Smooth muscle cell (in vitro differentiated cells): ENCODE data around the gene MEIOSIN. TPM values are rescaled to one million over a fixed set of nuclear protein-coding genes. Genes with fewer than 3 reads are reported as not detected.

Experiments used
- DNase-seq: peaks from one replicate; lab custom pipeline; 2025; ENCODE audit not compliant: unreplicated experiment; lab: John Stamatoyannopoulos, UW
- H2AFZ ChIP-seq: fragments of 200-600 bp; sonication (generic); 2 replicates; pipeline ENCODE4 v1.6.0; 2016; ENCODE audit warnings: antibody characterized with exemption, low read depth, mild to moderate bottlenecking
- H3F3A ChIP-seq: fragments of 200-600 bp; sonication (generic); 2 replicates; pipeline ENCODE4 v1.6.0; 2017; ENCODE audit warnings: antibody characterized with exemption, low read depth
- H3K27ac ChIP-seq: fragments of 200-600 bp; sonication (generic); 2 replicates; pipeline ENCODE4 v1.5.1; 2016; ENCODE audit warnings: low read depth, mild to moderate bottlenecking
- H3K27me3 ChIP-seq: fragments of 200-600 bp; sonication (generic); 2 replicates; pipeline ENCODE4 v1.6.1; 2016; ENCODE audit warnings: low read depth, mild to moderate bottlenecking
- H3K36me3 ChIP-seq: fragments of 200-600 bp; sonication (generic); 2 replicates; pipeline ENCODE4 v1.5.1; 2016; ENCODE audit warnings: low read depth
- H3K4me1 ChIP-seq: fragments of 200-600 bp; sonication (generic); 2 replicates; pipeline ENCODE4 v1.5.1; 2016; ENCODE audit warnings: low read depth
- H3K4me2 ChIP-seq: fragments of 200-600 bp; sonication (generic); 2 replicates; pipeline ENCODE4 v1.6.0; 2016; ENCODE audit warnings: mild to moderate bottlenecking
- H3K4me3 ChIP-seq: fragments of 200-600 bp; sonication (generic); 2 replicates; pipeline ENCODE4 v1.5.1; 2016; ENCODE audit warnings: mild to moderate bottlenecking
- H3K79me2 ChIP-seq: fragments of 200-600 bp; sonication (generic); 2 replicates; pipeline ENCODE4 v1.6.0; 2016; ENCODE audit warnings: low read depth, mild to moderate bottlenecking
- H3K9ac ChIP-seq: fragments of 200-600 bp; sonication (generic); 2 replicates; pipeline ENCODE4 v1.6.0; 2016; ENCODE audit warnings: low read depth
- H3K9me3 ChIP-seq: fragments of 200-600 bp; sonication (generic); replicated peaks from 2 replicates; pipeline ENCODE4 v1.5.1; 2016; ENCODE audit warnings: low read depth
- H4K20me1 ChIP-seq: fragments of 200-600 bp; sonication (generic); 2 replicates; pipeline ENCODE4 v1.6.0; 2016; ENCODE audit warnings: low read depth
- WGBS: methylation state at CpG from one replicate; pipeline ENCODE4 v1.1.7; 2016; ENCODE audit warnings: low lambda C conversion rate; 5-methylcytosine and 5-hydroxymethylcytosine counted together
- polyA plus RNA-seq: library from polyadenylated mRNA; unstranded; fragments of >200 nt; fragmentation: Nextera tagmentation; extraction: Ambion mirVana; gene quantifications from 2 replicates; pipeline ENCODE4 v1.2.1, GENCODE V29; 2016
- total RNA-seq: library from RNA; depleted of rRNA; stranded (reverse); fragments of >200 nt; gene quantifications from 2 replicates; pipeline ENCODE4 v1.2.3, GENCODE V29; 2014
- TF ChIP-seq, protein P1 (sequence below): fragments of 200-600 bp; sonication (generic); IDR thresholded peaks from 2 replicates; pipeline ENCODE4 v1.5.1; 2017; ENCODE audit warnings: borderline replicate concordance, mild to moderate bottlenecking, antibody characterized with exemption; ENCODE audit not compliant: insufficient read depth, poor library complexity, severe bottlenecking

Gene MEIOSIN
- total and polyA plus RNA-seq, 2 experiments from 2014 or later = not detected

- TF ChIP-seq, protein P1, sequence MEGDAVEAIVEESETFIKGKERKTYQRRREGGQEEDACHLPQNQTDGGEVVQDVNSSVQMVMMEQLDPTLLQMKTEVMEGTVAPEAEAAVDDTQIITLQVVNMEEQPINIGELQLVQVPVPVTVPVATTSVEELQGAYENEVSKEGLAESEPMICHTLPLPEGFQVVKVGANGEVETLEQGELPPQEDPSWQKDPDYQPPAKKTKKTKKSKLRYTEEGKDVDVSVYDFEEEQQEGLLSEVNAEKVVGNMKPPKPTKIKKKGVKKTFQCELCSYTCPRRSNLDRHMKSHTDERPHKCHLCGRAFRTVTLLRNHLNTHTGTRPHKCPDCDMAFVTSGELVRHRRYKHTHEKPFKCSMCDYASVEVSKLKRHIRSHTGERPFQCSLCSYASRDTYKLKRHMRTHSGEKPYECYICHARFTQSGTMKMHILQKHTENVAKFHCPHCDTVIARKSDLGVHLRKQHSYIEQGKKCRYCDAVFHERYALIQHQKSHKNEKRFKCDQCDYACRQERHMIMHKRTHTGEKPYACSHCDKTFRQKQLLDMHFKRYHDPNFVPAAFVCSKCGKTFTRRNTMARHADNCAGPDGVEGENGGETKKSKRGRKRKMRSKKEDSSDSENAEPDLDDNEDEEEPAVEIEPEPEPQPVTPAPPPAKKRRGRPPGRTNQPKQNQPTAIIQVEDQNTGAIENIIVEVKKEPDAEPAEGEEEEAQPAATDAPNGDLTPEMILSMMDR = no peak
- H3K9me3 ChIP-seq = no peaks in the 10 kb centered on the region
- H3K4me2 ChIP-seq = no peak overlapping the region
- no peak overlapping the region for H2AFZ ChIP-seq
- H3K4me1 ChIP-seq = peaks cover 24% of the 10 kb centered on the region
- H3K27ac ChIP-seq = no peak overlapping the region
- WGBS = 98% methylated on average over 43 of the region's 57 CpGs
- H3K36me3 ChIP-seq = no peaks in the 10 kb centered on the region
- H3K4me3 ChIP-seq = no peak overlapping the region
- no peak overlapping the region for H3K9ac ChIP-seq
- peaks cover 49% of the 10 kb centered on the region for H4K20me1 ChIP-seq
- no peak for DNase-seq
- H3K27me3 ChIP-seq = no peaks in the 10 kb centered on the region
- peaks cover 15% of the 10 kb centered on the region for H3F3A ChIP-seq
- H3K79me2 ChIP-seq = peaks cover 55% of the 10 kb centered on the region
Measured at GRCh38 chr19:45785781-45786532, 52.7 kb downstream of the MEIOSIN start.

DNA sequence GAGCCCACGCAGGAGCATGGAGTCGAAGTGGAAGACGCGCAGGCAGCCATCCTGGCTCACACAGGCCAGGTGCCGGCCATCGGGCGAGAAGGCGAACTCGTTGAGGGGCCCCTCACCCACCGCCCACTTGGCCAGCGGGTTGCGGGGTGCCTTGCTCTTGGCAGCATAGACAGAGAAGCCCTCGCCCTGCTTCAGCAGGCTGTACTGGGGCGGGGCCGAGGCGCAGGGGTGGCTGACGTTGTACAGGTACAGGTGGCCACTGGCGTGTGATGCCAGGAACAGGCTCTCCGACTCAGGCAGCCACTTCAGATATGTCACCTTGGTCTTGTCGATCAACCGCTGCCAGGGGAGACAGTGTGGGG, 53.3 kb downstream of the MEIOSIN start:
- TF ChIP-seq, protein P1 = no peak
- Histone ChIP-seq H3K4me3 (no peak overlapping the region), H4K20me1 (peaks cover 49% of the 10 kb centered on the region), H3K9me3 (no peaks in the 10 kb centered on the region), H3K4me2 (no peak overlapping the region), H3K27me3 (no peaks in the 10 kb centered on the region), H3K79me2 (peaks cover 60% of the 10 kb centered on the region), H2AFZ (no peak overlapping the region), H3K9ac (no peak overlapping the region), H3K27ac (no peak overlapping the region), H3K4me1 (peaks cover 27% of the 10 kb centered on the region), H3K36me3 (no peaks in the 10 kb centered on the region), H3F3A (peaks cover 15% of the 10 kb centered on the region)
- no peak for DNase-seq
- WGBS = 98% methylated on average over 21 of the region's 21 CpGs

DNA sequence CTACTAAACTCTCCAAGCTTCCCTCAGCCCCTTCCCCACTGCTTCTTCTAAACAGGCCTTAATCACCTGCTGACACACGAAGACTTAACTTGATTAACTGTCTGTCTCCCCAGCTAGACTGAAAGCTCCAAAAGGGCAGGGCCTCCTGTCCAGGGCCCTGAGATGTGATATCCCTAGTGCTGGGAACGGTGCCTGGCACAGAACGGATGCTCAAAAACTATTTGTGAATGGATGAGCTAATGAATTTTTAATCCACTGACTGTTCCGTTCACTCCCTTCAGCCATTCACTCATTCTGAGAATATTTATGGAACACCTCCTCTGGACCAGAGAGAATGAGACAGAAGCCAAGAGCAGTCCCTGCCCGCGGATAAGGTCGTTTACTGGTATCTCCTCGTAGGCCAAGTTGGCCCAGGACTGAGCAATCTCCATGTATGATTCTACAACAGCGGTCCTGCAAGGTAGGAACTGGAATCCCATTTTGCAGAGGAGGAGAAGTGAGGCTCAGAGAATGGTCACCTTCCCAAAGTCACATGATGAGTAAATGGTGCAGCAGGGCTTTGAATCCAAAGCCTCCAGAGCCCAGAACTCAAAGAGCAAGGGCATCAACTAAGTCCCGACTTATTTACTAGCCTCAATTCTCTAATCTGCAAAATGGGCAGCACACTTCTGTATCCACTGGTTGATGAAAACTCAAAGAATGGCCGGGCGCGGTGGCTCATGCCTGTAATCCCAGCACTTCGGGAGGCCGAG, 56.0 kb downstream of the MEIOSIN start:
- Histone ChIP-seq H3K36me3 (no peaks in the 10 kb centered on the region), H3K4me1 (peaks cover 5% of the 10 kb centered on the region)
- WGBS = 98% methylated on average over 15 of the region's 15 CpGs

More for the DNA sequence above, 56.0 kb downstream of the MEIOSIN start:
- Histone ChIP-seq H2AFZ (no peak overlapping the region), H3K27ac (no peak overlapping the region), H3K27me3 (no peaks in the 10 kb centered on the region), H3K4me3 (no peak overlapping the region), H3K4me2 (no peak overlapping the region), H3K9me3 (no peaks in the 10 kb centered on the region), H3F3A (peaks cover 7% of the 10 kb centered on the region), H3K79me2 (peaks cover 64% of the 10 kb centered on the region), H3K9ac (no peak overlapping the region), H4K20me1 (peaks cover 39% of the 10 kb centered on the region)
- TF ChIP-seq, protein P1 = no peak
- DNase-seq = no peak
